ENCODE results near the gene VSIG2.

GRCh38 chr11:124732230-124732629, 19.8 kb downstream of the VSIG2 start:
- TF ChIP-seq POLR2A (IDR thresholded peaks at IDR 0.05), result no peak
- TF ChIP-seq EP300 (IDR thresholded peaks at IDR 0.05), result no peak

Measured in suprapubic skin (tissue), 2 donors.